ENCODE measurements around the gene BTBD9.

The BTBD9 gene

GRCh38 chr6:38209371-38210260, 430.1 kb downstream of the BTBD9 start:
- Histone ChIP-seq H3K4me2 (ENCODE audit: insufficient read depth, low read length) (no peak overlapping the region), H3K27ac (ENCODE audit: low read length) (no peak overlapping the region), H3K79me2 (ENCODE audit: insufficient read depth, low read length) (no peaks in the 10 kb centered on the region), H3K9me3 (ENCODE audit: insufficient read depth, low read length, severe bottlenecking) (no peaks in the 10 kb centered on the region), H3K4me3 (ENCODE audit: low read depth in 1 of 2, low read length in 2 of 2) (no peak overlapping the region), H3K4me1 (ENCODE audit: insufficient read depth, low read length) (no peaks in the 10 kb centered on the region), H3K36me3 (ENCODE audit: insufficient read depth, low read length) (no peaks in the 10 kb centered on the region), H4K20me1 (ENCODE audit: insufficient read depth, low read length) (peaks cover 2% of the 10 kb centered on the region; the same call in 1 of the 2 replicates), H3K27me3 (ENCODE audit: insufficient read depth, low read length, poor library complexity) (no peaks in the 10 kb centered on the region), H3K9ac (ENCODE audit: low read depth, low read length) (no peak overlapping the region), H2AFZ (ENCODE audit: low read depth, low read length) (no peak overlapping the region)
- peak; percentile 22 for DNase-seq
- ATAC-seq (ENCODE audit: insufficient read depth, low read depth), result peak; percentile 72; the same call in 2 of the 3 replicates
- TF ChIP-seq CTCF (IDR thresholded peaks at IDR 0.05; ENCODE audit: borderline replicate concordance, extremely low read depth, low read length, poor library complexity, severe bottlenecking) (no peak), EZH2 (IDR thresholded peaks at IDR 0.05; ENCODE audit: borderline replicate concordance, low read depth, low read length, severe bottlenecking) (no peak)

- H2AFZ ChIP-seq (ENCODE audit: low read depth, low read length), result no peak overlapping the region
- no peak for TF ChIP-seq EZH2 (IDR thresholded peaks at IDR 0.05; ENCODE audit: borderline replicate concordance, low read depth, low read length, severe bottlenecking)
- TF ChIP-seq CTCF (IDR thresholded peaks at IDR 0.05; ENCODE audit: borderline replicate concordance, extremely low read depth, low read length, poor library complexity, severe bottlenecking), result no peak
- H4K20me1 ChIP-seq (ENCODE audit: insufficient read depth, low read length), result peaks cover 2% of the 10 kb centered on the region; the same call in 1 of the 2 replicates
- no peaks in the 10 kb centered on the region for H3K27me3 ChIP-seq (ENCODE audit: insufficient read depth, low read length, poor library complexity)
- no peak overlapping the region for H3K27ac ChIP-seq (ENCODE audit: low read length)
- H3K9me3 ChIP-seq (ENCODE audit: insufficient read depth, low read length, severe bottlenecking), result no peaks in the 10 kb centered on the region
- H3K4me3 ChIP-seq (ENCODE audit: low read depth in 1 of 2, low read length in 2 of 2), result no peak overlapping the region
- no peaks in the 10 kb centered on the region for H3K4me1 ChIP-seq (ENCODE audit: insufficient read depth, low read length)
- no peaks in the 10 kb centered on the region for H3K36me3 ChIP-seq (ENCODE audit: insufficient read depth, low read length)
- DNase-seq (no peak), ATAC-seq (ENCODE audit: insufficient read depth, low read depth) (no peak)
- H3K4me2 ChIP-seq (ENCODE audit: insufficient read depth, low read length), result no peak overlapping the region
- no peaks in the 10 kb centered on the region for H3K79me2 ChIP-seq (ENCODE audit: insufficient read depth, low read length)
- no peak overlapping the region for H3K9ac ChIP-seq (ENCODE audit: low read depth, low read length)
Observed at GRCh38 chr6:38208028-38208427, 431.7 kb downstream of the BTBD9 start.

- Histone ChIP-seq H3K27ac (ENCODE audit: low read length) (no peak overlapping the region), H2AFZ (ENCODE audit: low read depth, low read length) (no peak overlapping the region), H3K27me3 (ENCODE audit: insufficient read depth, low read length, poor library complexity) (no peaks in the 10 kb centered on the region), H3K4me1 (ENCODE audit: insufficient read depth, low read length) (no peaks in the 10 kb centered on the region), H3K79me2 (ENCODE audit: insufficient read depth, low read length) (no peaks in the 10 kb centered on the region), H3K36me3 (ENCODE audit: insufficient read depth, low read length) (no peaks in the 10 kb centered on the region), H3K4me2 (ENCODE audit: insufficient read depth, low read length) (no peak overlapping the region), H3K9me3 (ENCODE audit: insufficient read depth, low read length, severe bottlenecking) (no peaks in the 10 kb centered on the region), H3K4me3 (ENCODE audit: low read depth in 1 of 2, low read length in 2 of 2) (no peak overlapping the region), H3K9ac (ENCODE audit: low read depth, low read length) (no peak overlapping the region), H4K20me1 (ENCODE audit: insufficient read depth, low read length) (peaks cover 2% of the 10 kb centered on the region; the same call in 1 of the 2 replicates)
- DNase-seq (no peak), ATAC-seq (ENCODE audit: insufficient read depth, low read depth) (no peak)
- TF ChIP-seq EZH2 (IDR thresholded peaks at IDR 0.05; ENCODE audit: borderline replicate concordance, low read depth, low read length, severe bottlenecking) (no peak), CTCF (IDR thresholded peaks at IDR 0.05; ENCODE audit: borderline replicate concordance, extremely low read depth, low read length, poor library complexity, severe bottlenecking) (no peak)
Observed at GRCh38 chr6:38207375-38207774, 432.4 kb downstream of the BTBD9 start.

All from DND-41 (cell line).